SKM-1 treated with dmso at 0.1 percent for 144 hours (cell line): ENCODE measurements around the gene CHST8.
"Not testable (repeated sequence)": the region's sequence is repeated elsewhere in the genome, so short reads cannot be mapped to it uniquely, and the experiment has no call there.

ENCODE experiments used
- DNase-seq: peaks from one replicate; lab custom pipeline; 2025; ENCODE audit not compliant: unreplicated experiment; lab: John Stamatoyannopoulos, UW

The CHST8 gene

GRCh38 chr19:33621811-33622504 lies at the start of gene CHST8:
CHST8 (plus strand) TSS chr19:33621953; CDS start chr19:33689262, 67,309 bp downstream.
- DNase-seq, result no peak

GRCh38 chr19:33572929-33573328 lies 48.8 kb upstream of the CHST8 start:
- no peak for DNase-seq

- no peak for DNase-seq
Measured at GRCh38 chr19:33574824-33575223, 46.9 kb upstream of the CHST8 start.

- DNase-seq, result no peak
Measured at GRCh38 chr19:33578697-33579096, 43.1 kb upstream of the CHST8 start.

DNA sequence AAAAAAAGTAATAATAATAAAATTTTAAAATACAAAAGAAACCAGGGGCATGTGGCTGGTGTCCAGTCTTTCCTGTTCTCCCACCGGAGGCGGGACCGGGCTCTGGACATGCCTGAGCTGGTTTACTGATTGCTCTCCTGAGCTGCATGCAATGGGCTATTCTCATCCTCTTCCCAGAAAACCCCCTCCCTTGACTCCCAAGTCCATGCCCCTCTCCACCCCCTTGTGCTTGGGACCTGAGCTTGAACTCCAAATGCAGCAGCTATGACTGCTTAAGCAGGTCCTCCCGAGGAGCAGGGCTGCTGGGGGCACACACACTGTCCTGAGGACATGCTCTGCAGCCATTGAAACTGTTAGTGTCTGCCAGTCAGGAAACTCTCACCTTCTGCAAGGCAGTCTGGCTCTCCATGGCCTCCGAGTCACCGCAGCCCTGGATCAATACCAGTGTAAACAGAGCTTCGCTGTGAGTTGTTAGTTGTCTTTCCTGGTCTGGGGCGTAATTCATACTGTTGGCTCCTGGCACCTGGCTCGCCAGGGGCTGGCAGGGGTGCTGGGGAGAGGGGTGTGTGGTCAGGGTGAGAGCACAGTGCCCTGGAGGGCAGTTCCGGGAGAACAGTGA lies 41.6 kb upstream of the CHST8 start:
- DNase-seq, result no peak

GRCh38 chr19:33580645-33581037 lies 41.1 kb upstream of the CHST8 start:
- DNase-seq, result no peak

DNA sequence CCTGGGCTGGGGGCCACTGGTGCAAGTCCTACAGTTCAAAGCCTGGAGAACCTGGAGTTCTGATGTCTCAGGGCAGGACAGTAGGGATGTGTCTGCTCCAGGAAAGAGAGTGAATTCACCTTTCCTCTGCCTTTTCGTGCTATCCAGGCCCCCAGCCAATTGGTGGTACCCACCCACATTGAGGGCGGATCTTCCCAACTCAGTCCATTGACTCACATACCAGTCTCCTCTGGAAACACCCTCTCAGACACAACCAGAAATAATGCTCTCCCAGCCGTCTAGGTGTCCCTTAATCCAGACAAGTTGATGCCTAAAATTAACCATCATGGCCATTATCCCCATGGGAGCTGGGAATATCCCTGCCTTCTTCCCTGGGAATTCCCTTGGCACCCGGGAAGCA lies 38.8 kb upstream of the CHST8 start:
- DNase-seq, result no peak

- DNase-seq, result no peak
Measured at GRCh38 chr19:33587150-33587549, 34.6 kb upstream of the CHST8 start.

DNA sequence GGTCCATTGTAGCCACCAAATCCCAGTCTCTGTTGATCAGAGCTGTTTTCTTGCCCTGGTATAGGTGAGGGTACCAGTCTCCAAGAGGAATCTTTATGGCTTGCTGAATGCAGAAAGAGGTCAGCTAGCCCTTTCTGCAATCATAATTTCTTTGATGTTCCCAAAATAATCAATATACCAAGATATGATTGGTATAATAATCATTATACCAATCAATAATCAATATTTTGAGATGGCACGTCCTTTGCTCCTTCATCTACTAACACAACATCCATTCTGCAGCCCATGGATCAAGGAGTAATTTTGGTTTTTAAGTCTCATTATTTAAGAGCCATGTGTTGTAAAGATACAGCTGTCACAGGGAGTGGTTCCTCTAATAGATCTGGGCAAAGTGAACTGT lies 31.5 kb upstream of the CHST8 start:
- DNase-seq, result no peak

DNA sequence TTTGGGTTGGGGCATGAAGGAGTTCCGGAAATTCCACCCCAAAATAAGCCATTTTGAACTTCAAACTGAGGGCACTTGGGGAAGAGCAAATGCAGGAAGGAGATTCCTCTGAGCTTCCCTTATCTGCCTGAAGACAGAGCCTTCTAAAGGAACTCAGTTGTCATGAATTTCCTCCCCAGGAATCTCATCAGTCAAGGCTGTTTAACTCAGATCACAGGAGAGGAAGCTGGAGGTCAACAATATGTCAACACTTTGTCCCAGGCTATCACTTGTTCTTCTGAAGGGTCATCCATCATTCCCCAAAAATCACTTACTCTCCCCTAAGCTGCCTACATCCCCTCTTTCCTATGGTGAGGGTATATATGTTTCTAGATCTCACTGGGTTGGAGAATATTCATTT lies 26.0 kb upstream of the CHST8 start:
- DNase-seq, result no peak

DNA sequence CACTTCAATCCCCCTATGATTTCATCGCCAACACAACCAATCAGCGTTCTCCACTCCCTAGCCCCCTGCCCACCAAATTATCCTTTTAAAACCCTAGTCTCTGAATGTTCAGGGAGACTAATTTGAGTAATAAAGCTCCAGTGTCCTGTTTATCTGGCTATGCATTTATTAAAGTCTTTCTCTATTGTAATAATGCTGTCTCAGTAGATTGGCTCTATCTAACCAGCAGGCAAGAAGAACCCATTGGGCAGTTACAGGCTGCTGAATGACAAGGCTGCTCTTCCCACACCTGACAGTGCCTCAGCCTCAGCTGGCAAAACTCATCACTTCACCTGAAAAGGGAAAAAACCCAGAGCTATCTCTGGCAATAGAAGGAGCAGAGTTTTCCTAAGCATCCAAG lies 20.2 kb upstream of the CHST8 start:
- DNase-seq, result no peak

DNA sequence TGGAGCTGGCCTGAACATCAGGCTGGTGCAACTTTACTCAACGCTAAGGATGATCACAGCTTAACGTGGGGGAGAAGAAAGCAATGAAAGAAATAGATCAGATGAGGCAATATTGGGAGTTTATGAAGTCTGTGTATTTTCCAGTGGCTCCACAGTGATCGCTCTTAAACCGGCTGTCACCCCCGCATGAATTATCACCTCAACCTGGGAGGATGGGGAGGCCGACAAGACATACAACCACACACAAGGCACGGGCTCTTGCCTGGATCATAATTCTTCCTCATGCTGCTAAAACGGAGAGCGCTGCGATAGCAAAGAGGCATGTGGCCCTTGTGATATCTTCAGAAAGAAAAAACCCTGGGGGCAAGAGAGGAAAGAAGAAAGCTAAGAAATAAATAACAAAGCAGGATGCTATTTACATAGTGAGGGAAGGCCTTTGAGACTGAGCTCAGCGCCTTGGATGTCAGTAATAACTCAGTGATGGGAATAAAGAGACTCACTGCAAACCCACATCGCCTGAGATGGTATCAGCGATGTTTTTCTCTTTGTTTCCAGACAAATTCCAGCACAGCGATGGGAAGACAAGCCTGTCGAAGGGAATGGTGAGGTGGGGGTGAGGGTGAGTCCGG lies 19.1 kb upstream of the CHST8 start:
- no peak for DNase-seq

GRCh38 chr19:33603377-33603776 lies 18.4 kb upstream of the CHST8 start:
- no peak for DNase-seq

GRCh38 chr19:33604651-33605050 lies 17.1 kb upstream of the CHST8 start:
- no peak for DNase-seq

DNA sequence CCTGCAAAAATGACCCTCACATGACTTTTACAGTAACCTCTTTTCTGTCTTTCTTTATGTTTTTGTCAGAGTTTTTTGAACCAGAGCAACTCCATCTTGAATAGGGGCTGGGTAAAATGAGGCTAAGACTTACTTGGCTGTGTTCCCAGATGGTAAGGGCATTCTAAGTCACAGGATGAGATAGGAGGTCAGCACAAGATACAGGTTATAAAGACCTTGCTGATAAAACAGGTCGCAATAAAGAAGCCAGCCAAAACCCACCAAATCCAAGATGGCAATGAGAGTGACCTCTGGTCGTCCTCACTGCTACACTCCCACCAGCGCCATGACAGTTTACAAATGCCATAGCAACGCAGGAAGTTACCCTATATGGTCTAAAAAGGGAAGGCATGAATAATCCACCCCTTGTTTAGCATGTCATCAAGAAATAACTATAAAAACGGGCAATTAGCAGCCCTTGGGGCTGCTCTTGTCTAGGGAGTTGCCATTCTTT lies 15.9 kb upstream of the CHST8 start:
- not testable (repeated sequence) for DNase-seq

- no peak for DNase-seq
Measured at GRCh38 chr19:33606556-33606955, 15.2 kb upstream of the CHST8 start.

GRCh38 chr19:33609353-33609752 lies 12.4 kb upstream of the CHST8 start:
- no peak for DNase-seq

DNA sequence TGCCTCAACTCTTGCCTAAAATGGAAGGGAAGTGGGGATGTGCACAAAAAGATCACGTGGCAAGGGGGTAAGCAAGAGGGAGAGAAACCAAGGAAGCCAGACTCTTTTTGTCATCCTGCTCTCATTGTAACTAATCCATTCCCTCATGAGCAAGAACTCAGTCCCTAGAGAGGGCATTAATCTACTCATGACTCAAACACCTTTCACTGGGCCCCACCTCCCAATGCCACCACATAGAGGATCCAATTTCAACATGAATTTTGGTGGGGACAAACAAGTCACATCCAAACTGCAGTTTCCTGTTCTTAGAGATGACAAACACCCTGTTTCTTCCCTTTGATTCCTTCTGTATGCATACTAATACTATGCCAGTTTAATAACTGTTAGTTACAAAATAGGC lies 11.2 kb upstream of the CHST8 start:
- no peak for DNase-seq

DNA sequence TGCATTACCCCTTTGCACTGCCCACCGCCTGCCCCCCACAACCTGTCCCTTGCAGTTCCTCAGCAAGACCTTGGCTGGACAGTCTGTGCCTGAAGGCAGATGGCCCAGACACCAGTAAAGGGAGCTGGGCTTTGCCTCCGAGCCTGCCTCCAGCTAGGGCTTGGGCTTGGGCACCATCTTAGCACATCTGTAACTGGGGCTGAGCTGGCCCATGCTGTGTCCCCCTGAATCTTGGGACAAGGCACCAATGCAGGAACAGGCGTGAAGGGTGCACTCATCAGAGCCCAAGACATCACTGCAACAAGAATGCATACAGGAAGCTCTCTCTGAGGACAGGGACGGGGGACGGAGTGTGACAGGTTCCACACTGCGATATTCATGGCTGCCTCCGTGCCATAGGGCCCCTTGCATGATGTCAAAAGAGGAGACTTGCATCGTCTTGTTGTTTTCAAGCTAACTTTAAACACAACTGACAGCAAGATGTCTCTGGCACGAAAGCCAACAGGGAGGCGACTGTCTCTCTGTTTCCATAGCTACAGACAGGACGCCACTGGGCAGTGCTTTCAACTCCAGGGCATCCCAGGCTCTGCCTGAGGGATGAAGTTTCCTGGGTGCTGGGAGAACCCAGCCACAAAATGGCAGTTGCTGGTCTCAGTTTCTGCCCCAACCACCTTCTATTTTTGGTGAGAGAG lies 8.7 kb upstream of the CHST8 start:
- DNase-seq, result no peak

DNA sequence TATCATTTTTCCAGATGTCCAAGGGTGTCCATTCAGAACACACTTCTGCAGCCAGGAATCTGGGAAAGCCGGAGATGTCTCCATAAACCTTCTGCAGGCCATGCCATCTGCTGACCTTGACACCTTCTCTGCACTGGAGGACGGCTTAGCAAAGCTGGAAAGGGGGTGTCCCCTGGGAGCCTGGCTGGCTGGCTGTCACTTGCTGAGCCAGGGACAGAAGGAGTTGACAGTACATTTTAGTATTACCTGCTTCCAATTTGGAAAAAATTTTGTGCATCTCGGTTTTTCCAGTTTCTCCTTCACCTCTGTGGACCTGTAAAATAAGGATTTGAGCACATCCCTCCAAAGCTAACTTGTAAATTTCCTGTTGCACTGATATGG lies 8.1 kb upstream of the CHST8 start:
- DNase-seq, result no peak

GRCh38 chr19:33616346-33616745 lies 5.4 kb upstream of the CHST8 start:
- DNase-seq, result no peak

DNA sequence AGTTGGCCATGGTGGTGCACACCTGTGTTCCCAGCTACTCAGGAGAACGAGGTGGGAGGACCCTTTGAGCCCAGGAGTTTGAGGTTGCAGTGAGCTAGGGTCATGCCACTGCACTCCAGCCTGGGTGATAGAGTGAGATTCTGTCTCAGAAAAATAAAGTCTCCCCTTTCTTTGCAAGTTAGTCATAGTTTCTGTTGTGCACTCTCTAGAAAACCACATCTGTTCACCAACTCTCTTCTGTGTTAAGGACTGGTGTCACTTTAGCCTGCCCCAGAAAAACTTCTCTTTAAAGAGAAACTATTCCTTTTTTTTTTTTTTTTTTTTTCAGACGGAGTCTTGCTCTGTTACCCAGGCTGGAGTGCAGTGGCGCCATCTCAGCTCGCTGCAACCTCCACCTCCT lies 4.9 kb upstream of the CHST8 start:
- no peak for DNase-seq
